Heart left ventricle (tissue), 16 donors: ENCODE data around the gene CPNE2. TPM values are rescaled to one million over a fixed set of nuclear protein-coding genes. Genes with fewer than 3 reads are reported as not detected.

Experiments
- ATAC-seq, 4 donors: fragments of 200-7000 bp; cut with Tn5 transposase; one replicate each; pipeline ENCODE4 v1.9.1; 2020 to 2022; ENCODE audit warnings: moderate library complexity in 4 of 4, mild to moderate bottlenecking in 3 of 4, moderate number of reproducible peaks in 1 of 4
- DNase-seq, 5 donors: peaks; one replicate each; pipeline ENCODE4 v3.0.0-alpha.2; 2020
- H3K27ac ChIP-seq, 12 donors: fragments of 200-600 bp; sonication (generic) in 4 of 12; one replicate each; pipeline versions ENCODE4 v1.5.0 to v1.8.0; 2016 to 2022; ENCODE audit warnings: mild to moderate bottlenecking in 2 of 12
- H3K27me3 ChIP-seq, 9 donors: fragments of 200-600 bp; sonication (generic) in 2 of 9; one replicate each; pipeline versions ENCODE4 v1.5.1 to v1.8.0; 2016 to 2022; ENCODE audit warnings: mild to moderate bottlenecking in 3 of 9
- H3K36me3 ChIP-seq, 9 donors: fragments of 200-600 bp; sonication (generic) in 2 of 9; one replicate each; pipeline versions ENCODE4 v1.5.0 to v1.8.0; 2018 to 2022; ENCODE audit warnings: mild to moderate bottlenecking in 2 of 9
- H3K4me1 ChIP-seq, 12 donors: fragments of 200-600 bp; sonication (generic) in 4 of 12; one replicate each; pipeline versions ENCODE4 v1.5.0 to v1.8.0; 2016 to 2022; ENCODE audit warnings: mild to moderate bottlenecking in 3 of 12
- H3K4me3 ChIP-seq, 12 donors: fragments of 200-600 bp; sonication (generic) in 4 of 12; one replicate each; pipeline versions ENCODE4 v1.5.0 to v1.8.0; 2017 to 2022; ENCODE audit warnings: mild to moderate bottlenecking in 9 of 12, moderate library complexity in 4 of 12
- H3K9me3 ChIP-seq, 12 donors: fragments of 200-600 bp; sonication (generic) in 4 of 12; one replicate each; pipeline versions ENCODE4 v1.5.0 to v1.8.0; 2016 to 2022; ENCODE audit warnings: mild to moderate bottlenecking in 1 of 12
- POLR2A ChIP-seq, 2 donors: fragments of 450-650 bp; IDR thresholded peaks; one replicate each; pipeline ENCODE4 v1.6.1; 2017; ENCODE audit warnings: antibody characterized with exemption in 2 of 2, mild to moderate bottlenecking in 2 of 2, moderate library complexity in 2 of 2
- WGBS, 4 donors: extraction: QIAGEN DNeasy Blood & Tissue Kit in 2 of 4; methylation state at CpG; one replicate each; pipeline versions ENCODE4 v1.1.5 to v1.1.7; 2013 to 2018; 5-methylcytosine and 5-hydroxymethylcytosine counted together
- intact Hi-C, 10 donors: fragments of 100-400 bp; cut with DNase I; formaldehyde crosslinking; loops; one replicate each; pipeline versions ENCODE4 v1.11.1 to v1.14.2; 2022
- polyA plus RNA-seq, 2 donors: library from polyadenylated mRNA; stranded (reverse); fragments of 200-250 nt; gene quantifications; one replicate each; pipeline ENCODE4 v1.2.3, GENCODE V29; 2013
- total RNA-seq, 9 donors: library from RNA; depleted of rRNA in 2 of 9; stranded (reverse); fragments of >200 nt in 2 of 9; fragmentation: NEBNext Ultra II Directional in 3 of 9; extraction: Animal tissue kit (Norgen Biotek cat#: 25700) in 3 of 9; gene quantifications; one replicate each; pipeline versions ENCODE4 v1.1.0 to v1.2.4, GENCODE V29; 2016 to 2023
- TF ChIP-seq, protein P1 (sequence below), 12 donors: fragments of 200-600 bp; sonication (generic) in 4 of 12; IDR thresholded peaks; one replicate each; pipeline versions ENCODE4 v1.5.0 to v1.8.0; 2018 to 2022; ENCODE audit warnings: antibody characterized with exemption in 12 of 12, mild to moderate bottlenecking in 5 of 12
- donor health status: ischemic (EF 13 %, LVEDD 7.1; RV severe dilation, severe dysfunction).
- donor health status: healthy with polysubstance abuse.
- donor health status: DM: no; HTN: yes; CAD: no.
- donor health status: DM: no; HTN: no; CAD: no.
- donor health status: ischemic (EF 25% LVEDD 6.9; RV normal size, moderate dysfunction).
- donor health status: ischemic (EF 25% LVEDD 5.7; RV mildly dilated, moderate dysfunction).
- donor health status: healthy.
- donor health status: DM: yes; HTN: yes; CAD: no.
- donor health status: ischemic (EF 35%, LVEDD 5.7; RV mildly dilated, moderate dysfunction).
- donor health status: nonischemic (EF 11% LVEDD 7.7; RV severe dilation, severe dysfunction).
- donor health status: DM: yes; HTN: yes; CAD: no.
- donor health status: PGD.
- donor health status: ischemic (EF 29% LVEDD 5.4; RV normal size, mild dysfunction).
- donor health status: nonischemic (EF 23%, LVEDD 6.1; RV moderate dilation, normal function).

The CPNE2 gene
- total and polyA plus RNA-seq, 11 donors, result 7.2 to 23.6 (median 14.0) TPM

DNA sequence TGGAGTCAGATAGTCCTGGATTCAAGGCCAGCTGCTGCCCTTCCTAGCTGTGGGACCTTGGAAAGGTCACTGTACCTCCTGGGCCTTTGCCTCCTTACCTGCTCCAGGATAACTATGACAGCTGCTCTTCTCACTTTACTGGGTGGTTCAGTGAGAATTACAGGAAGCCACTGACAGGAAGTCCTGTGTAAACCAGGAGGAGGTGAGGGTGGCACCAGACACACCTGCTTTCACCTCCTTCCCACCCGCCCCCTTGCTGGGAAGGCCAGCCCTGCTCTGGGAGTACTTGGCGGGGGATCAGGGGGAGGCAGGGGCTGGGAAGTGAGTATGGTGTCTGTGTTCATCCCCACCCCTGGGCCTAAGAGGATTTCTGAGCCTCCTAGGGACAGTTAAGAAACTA, 42.6 kb downstream of the CPNE2 start:
- ATAC-seq (no peak), DNase-seq (no peak)
- H3K9me3 ChIP-seq, result no peaks in the 10 kb centered on the region
- H3K27ac ChIP-seq, result peak overlapping the region in 1 of 12 donors; percentile 76
- peaks cover 0 to 19% (median 0%) of the 10 kb centered on the region in 9 donors for H3K36me3 ChIP-seq
- peak overlapping the region in 1 of 12 donors; percentile 26 for H3K4me3 ChIP-seq
- intact Hi-C loops, result no loop called here
- 90 to 100% (median 93%) methylated on average over 2 of the region's 2 CpGs for WGBS, 4 donors
- no peak for TF ChIP-seq POLR2A (IDR thresholded peaks at IDR 0.05)
- TF ChIP-seq, protein P1, sequence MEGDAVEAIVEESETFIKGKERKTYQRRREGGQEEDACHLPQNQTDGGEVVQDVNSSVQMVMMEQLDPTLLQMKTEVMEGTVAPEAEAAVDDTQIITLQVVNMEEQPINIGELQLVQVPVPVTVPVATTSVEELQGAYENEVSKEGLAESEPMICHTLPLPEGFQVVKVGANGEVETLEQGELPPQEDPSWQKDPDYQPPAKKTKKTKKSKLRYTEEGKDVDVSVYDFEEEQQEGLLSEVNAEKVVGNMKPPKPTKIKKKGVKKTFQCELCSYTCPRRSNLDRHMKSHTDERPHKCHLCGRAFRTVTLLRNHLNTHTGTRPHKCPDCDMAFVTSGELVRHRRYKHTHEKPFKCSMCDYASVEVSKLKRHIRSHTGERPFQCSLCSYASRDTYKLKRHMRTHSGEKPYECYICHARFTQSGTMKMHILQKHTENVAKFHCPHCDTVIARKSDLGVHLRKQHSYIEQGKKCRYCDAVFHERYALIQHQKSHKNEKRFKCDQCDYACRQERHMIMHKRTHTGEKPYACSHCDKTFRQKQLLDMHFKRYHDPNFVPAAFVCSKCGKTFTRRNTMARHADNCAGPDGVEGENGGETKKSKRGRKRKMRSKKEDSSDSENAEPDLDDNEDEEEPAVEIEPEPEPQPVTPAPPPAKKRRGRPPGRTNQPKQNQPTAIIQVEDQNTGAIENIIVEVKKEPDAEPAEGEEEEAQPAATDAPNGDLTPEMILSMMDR (IDR thresholded peaks at IDR 0.05), result no peak
- H3K27me3 ChIP-seq, result no peaks in the 10 kb centered on the region
- H3K4me1 ChIP-seq, result peaks cover 0 to 21% (median 3%) of the 10 kb centered on the region in 12 donors

DNA sequence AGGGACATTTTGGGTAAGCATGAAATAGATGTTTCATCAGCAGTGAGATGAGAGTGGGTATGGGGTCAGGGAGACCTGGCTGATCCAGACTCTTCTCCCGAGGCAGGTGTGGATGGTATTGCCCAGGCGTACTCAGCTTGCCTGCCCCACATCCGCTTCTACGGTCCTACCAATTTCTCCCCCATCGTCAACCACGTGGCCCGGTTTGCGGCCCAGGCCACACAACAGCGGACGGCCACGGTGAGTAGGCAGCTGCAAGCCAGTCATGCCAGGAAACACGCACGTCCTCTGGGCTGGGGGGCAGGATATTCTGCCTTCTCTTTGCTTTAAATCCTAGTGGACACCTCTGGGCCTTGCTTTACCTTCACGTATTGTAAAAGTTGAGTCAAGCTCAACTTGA, 44.7 kb downstream of the CPNE2 start:
- intact Hi-C loops, result no loop called here
- WGBS, 4 donors, result 82 to 89% (median 83%) methylated on average over 11 to 14 of the region's 14 CpGs
- TF ChIP-seq, protein P1 (IDR thresholded peaks at IDR 0.05), result no peak
- no peak for TF ChIP-seq POLR2A (IDR thresholded peaks at IDR 0.05)
- H3K4me1 ChIP-seq, result peaks cover 0 to 41% (median 16%) of the 10 kb centered on the region in 12 donors
- H3K4me3 ChIP-seq, result no peak overlapping the region
- DNase-seq, result no peak
- no peaks in the 10 kb centered on the region for H3K27me3 ChIP-seq
- no peak overlapping the region for H3K27ac ChIP-seq
- H3K9me3 ChIP-seq, result no peaks in the 10 kb centered on the region
- no peak for ATAC-seq
- H3K36me3 ChIP-seq, result peaks cover 0 to 19% (median 0%) of the 10 kb centered on the region in 9 donors

DNA sequence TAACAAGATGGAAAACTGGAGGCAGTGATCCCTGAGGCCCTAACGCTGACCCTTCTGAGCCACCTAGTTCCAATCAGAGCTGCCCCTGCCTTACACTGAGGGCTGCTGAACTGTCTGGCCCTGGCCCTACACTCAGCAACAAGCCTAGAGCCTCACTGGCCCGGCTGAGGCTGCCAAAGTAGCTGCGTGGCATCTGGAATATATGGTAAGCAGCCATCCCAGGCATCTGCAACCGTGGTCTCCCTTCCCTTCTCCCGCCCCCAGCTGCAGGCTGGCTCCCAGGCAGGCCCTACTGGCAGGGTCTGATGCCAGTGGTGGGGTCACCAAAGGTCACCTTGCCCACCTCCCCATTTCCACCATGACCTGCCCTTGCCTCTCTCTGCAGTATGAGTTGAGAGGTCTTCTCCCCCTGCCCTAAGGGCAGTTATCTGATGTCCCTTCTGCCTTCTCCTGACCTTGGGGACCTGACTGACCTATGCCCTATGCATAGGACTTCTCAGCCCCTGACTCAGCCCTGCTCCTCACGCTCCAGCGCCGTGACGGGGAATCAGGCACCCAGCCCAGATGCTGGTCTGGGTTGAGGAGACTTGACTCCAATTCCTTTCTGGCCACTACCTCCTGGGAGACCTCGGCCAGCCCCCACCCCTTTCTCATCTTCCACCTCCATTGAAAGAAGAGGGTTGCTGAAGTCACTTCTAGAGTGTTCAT, 45.3 kb downstream of the CPNE2 start:
- Histone ChIP-seq H3K4me3 (no peak overlapping the region), H3K27me3 (no peaks in the 10 kb centered on the region), H3K27ac (no peak overlapping the region), H3K9me3 (no peaks in the 10 kb centered on the region), H3K4me1 (peaks cover 0 to 48% (median 19%) of the 10 kb centered on the region in 12 donors), H3K36me3 (peaks cover 0 to 19% (median 0%) of the 10 kb centered on the region in 9 donors)
- intact Hi-C loops, result no loop called here
- no peak for ATAC-seq
- TF ChIP-seq, protein P1 (IDR thresholded peaks at IDR 0.05), result no peak
- no peak for TF ChIP-seq POLR2A (IDR thresholded peaks at IDR 0.05)
- DNase-seq, result peak in 1 of 5 donors; percentile 18
- WGBS, 4 donors, result 73 to 82% (median 81%) methylated on average over 10 of the region's 10 CpGs

DNA sequence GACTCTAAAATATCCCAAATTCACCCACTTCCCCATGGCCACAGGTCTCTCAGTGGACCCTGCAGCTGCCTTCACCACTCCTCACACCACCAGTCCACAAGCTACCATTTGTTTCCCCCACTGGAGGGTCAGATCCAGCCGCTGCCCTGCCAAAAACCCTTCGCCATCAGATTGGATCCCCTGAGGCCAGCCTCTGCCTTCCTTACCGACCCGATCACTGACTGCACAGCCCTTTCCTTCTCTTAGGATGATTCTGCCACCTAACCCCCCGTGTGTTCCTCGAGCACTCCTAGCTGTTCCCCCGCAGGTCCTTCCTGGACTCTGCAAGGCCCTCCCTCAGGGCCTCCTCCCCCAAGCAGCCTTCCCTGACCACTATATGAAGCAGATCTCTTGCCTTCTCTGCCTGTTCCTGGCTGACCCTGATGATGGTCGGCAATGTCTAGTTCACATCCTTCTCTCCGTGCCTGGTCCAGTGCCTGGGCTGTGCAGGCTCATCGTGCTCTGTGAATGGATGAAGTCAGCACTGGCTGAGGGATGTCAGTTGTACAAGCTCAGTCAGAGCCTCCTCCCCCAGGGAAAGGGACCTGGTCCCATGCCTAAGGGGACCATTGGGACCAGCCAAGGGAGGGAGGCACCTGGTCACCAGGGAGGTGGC, 46.0 kb downstream of the CPNE2 start:
- no peak for TF ChIP-seq POLR2A (IDR thresholded peaks at IDR 0.05)
- TF ChIP-seq, protein P1 (IDR thresholded peaks at IDR 0.05), result no peak
- 83 to 91% (median 88%) methylated on average over 10 of the region's 10 CpGs for WGBS, 4 donors
- ATAC-seq (no peak), DNase-seq (peak in 1 of 5 donors; percentile 16)
- H3K27ac ChIP-seq, result no peak overlapping the region
- H3K27me3 ChIP-seq, result no peaks in the 10 kb centered on the region
- peaks cover 0 to 55% (median 23%) of the 10 kb centered on the region in 12 donors for H3K4me1 ChIP-seq
- intact Hi-C loops, result no loop called here
- peaks cover 0 to 19% (median 0%) of the 10 kb centered on the region in 9 donors for H3K36me3 ChIP-seq
- H3K4me3 ChIP-seq, result no peak overlapping the region
- no peaks in the 10 kb centered on the region for H3K9me3 ChIP-seq
